GM12875 (cell line): ENCODE data around the gene RTKN.

Experiments
- H3K4me3 ChIP-seq: one replicate; pipeline ENCODE4 v1.5.1; 2011; ENCODE audit warnings: low read depth, low read length, control low read depth
- TF ChIP-seq, protein P1 (sequence below): IDR thresholded peaks from 2 replicates; pipeline ENCODE4 v1.5.1; 2011; ENCODE audit warnings: low read depth, mild to moderate bottlenecking, control low read depth, inconsistent platforms, low read length, moderate library complexity, borderline replicate concordance; ENCODE audit not compliant: insufficient read depth

RTKN gene

DNA sequence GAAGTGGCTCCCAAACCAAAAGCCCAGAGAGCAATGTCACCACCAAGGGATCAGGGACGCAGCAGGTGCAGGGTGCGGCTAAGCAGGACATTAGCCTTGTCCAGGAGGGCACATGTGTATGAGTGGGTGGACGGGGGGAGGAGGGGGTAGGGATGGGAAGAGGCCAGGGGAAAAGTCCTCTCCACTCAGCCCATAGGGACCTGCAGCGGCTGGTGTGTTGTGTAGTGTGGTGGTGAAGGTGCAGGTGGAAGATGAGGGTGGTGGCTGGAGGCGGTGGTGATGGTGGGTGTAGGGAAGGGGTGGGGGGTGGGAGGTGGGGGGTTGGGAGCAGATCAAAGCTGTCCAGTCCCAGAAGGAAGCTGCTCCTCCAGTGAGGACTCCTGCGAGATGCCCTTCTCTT lies 24.0 kb downstream of the RTKN start:
- TF ChIP-seq, protein P1, sequence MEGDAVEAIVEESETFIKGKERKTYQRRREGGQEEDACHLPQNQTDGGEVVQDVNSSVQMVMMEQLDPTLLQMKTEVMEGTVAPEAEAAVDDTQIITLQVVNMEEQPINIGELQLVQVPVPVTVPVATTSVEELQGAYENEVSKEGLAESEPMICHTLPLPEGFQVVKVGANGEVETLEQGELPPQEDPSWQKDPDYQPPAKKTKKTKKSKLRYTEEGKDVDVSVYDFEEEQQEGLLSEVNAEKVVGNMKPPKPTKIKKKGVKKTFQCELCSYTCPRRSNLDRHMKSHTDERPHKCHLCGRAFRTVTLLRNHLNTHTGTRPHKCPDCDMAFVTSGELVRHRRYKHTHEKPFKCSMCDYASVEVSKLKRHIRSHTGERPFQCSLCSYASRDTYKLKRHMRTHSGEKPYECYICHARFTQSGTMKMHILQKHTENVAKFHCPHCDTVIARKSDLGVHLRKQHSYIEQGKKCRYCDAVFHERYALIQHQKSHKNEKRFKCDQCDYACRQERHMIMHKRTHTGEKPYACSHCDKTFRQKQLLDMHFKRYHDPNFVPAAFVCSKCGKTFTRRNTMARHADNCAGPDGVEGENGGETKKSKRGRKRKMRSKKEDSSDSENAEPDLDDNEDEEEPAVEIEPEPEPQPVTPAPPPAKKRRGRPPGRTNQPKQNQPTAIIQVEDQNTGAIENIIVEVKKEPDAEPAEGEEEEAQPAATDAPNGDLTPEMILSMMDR, result no peak
- H3K4me3 ChIP-seq, result no peak overlapping the region

DNA sequence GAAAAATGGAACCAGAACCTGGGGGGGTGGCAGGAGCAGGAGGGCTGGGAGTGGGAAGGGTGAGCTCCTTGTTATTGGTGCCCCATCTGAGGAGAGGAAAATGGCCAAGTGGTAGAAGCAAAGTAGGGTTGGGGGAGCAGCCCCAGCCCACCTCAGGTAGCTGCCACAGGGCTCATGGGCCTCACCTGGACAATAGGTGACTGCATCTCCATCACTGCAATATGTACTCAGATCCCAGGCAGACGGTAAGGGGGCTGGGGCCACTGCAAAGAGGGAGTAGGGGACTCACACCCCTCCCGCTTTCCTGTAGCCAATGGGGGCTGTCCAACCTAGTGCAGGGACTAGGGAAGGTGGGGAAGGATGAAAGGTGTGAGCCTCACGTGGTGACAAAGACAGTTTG lies 24.5 kb downstream of the RTKN start:
- H3K4me3 ChIP-seq, result no peak overlapping the region
- TF ChIP-seq, protein P1, result no peak

DNA sequence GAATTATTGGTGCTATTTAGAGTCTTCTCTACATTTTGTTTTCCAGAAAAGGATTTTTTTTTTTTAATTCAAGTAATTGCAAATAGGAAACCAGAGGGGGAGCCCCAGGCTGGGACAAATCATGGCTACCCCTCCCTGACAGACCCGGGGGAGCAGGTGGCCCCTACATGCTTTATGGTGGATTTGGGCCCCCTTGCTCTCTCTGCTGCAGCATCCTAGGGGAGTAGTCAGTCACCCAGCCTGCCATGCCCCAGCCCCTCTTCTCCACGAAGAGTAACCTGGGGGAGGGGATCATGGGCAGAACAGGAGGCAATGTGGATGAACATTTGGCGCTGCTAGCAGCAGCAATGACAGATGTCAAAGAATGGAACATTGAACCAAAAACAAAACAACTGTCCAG lies 25.0 kb downstream of the RTKN start:
- H3K4me3 ChIP-seq, result no peak overlapping the region
- TF ChIP-seq, protein P1, result no peak

DNA sequence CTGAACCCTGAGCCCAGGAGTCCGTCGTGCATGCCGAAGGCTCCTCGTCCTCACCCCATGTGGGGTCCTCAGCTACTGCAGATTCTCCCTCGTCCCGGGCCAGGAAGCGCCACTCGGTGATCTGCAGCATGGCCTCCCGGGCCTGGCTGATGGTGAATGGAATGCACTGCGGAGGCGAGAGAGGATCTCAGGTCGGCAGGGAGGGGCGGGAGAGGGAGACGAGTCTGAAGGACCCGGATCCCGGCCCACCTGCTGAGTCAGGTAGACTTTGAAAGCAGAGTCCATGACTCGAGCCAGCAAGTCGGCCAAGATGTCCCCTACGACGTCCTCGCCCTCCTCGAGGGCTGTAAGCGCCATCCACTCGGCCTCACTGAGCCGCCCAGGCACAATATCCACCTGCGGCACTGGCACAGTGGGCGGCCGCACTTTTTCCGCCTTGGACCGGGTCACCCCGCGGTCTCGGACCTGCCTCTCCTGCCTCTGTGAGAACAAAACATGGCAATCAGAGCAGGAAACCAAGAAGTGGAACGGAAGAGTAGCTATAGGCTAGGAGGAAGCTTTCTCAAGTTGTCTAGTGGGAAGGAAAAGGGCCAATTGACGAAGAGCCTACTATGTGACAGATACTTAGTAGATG lies 25.9 kb downstream of the RTKN start:
- H3K4me3 ChIP-seq, result no peak overlapping the region
- TF ChIP-seq, protein P1, result no peak

DNA sequence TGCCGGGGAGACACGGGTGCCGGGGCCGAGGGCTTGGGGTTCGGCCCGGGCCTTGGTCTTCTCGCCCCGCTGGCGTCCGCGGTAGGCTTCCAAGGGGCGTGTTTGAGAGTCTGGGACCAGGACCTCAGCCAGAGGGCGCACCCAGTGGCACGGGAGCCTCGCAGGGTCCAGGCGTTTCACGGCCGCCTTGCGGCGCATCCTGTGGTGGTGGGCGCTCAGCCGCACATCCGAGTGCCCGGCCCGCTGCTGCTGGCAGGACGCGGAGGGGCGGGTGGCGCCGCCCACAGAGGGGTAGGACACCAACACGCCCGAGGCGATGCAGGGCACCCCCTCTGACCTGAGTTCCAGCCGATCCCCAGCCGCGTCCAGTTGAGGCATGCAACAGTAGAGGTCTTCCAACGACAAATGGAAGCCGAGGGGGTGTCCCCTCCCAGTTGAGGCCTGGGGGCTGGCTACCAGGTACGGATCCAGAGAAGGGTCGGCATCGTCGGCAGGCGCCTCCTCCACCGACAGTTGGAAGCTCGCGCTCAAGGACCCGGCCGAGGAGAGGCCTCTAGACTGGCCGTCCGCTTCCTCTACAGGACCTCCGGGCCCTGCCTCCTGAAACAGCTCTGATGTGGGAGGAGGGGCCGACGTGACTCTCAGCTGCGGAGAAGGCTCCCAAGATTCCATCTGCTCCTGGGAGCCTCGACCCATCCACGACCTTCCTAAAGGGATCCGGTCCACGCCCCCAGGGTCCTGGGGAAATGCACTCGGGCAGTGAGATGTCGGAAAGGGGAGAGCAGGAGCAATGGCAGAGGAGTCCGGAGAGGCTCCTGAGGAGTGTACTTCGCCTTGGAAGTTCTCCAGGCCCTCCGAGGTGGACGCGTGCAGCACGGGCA lies 26.6 kb downstream of the RTKN start:
- H3K4me3 ChIP-seq, result peak overlapping the region; percentile 34
- TF ChIP-seq, protein P1, result peak; percentile 22; the same call in 1 of the 2 replicates

DNA sequence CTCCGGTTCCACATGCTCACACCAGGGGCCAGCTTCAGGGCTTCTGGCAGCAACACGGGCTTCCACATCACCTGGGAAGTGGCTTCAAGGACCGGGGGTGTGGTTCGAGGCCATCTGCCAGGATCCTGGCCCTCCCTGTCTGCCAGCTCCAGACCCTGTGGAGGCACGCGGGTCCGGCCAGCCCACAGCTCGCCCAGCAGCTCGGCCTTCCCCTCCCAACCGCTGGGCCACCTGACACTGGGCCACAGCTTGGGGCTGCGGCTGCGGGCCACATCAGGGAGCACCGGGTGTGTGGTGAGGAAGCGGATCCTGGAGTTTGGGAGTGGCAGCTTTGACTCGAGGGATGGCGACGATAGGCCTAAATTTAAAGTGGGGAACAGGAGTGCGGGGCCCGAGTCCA lies 27.3 kb downstream of the RTKN start:
- TF ChIP-seq, protein P1, result no peak
- H3K4me3 ChIP-seq, result no peak overlapping the region

DNA sequence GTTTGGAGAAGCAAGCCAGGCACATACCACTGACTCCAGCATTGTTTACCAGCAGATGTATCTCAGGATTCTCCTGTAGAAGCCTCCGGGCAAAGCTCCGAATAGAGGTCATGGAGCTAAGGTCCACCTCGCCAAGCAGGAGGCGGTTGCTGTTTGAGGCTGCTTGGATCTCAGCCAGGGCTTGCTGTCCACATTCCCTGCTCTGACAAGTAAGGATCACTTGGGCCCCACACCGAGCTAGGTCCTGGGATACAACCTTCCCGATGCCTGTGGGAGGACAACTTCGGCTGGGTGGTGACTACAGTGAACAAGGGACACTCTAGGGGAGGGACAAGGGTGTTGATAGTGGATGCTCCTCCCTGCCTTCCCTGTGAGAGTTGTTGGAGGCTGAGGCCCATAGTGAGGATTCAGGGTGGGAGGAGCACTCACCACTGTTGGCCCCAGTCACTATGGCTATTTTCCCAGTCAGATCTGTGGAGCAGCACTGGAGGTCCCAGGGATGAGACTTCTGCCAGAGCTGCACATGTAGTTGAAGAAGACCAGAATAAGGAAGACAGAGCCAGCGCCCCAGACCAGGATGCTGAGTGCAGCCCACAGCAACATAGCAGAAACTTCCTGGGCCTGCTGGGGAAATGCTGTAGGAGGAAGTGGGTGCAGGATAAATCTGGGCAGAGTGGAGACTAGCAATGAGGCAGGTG lies 28.6 kb downstream of the RTKN start:
- H3K4me3 ChIP-seq, result no peak overlapping the region
- TF ChIP-seq, protein P1, result no peak
